Common myeloid progenitor, CD34-positive (primary cell): Measurements from ENCODE around the gene PROZ.

Source experiments
- CTCF ChIA-PET: fragments of 350-600 bp; sonication (Branson Sonifier 250); formaldehyde crosslinking; loops from one replicate; lab custom pipeline; 2021; ENCODE audit warnings: antibody characterized with exemption; lab: Charles Lee
- POLR2A ChIA-PET: fragments of 350-600 bp; sonication (Branson Sonifier 250); formaldehyde crosslinking; loops from one replicate; lab custom pipeline; 2021; ENCODE audit warnings: antibody characterized with exemption; lab: Charles Lee
- DNase-seq, 3 donors: peaks; one replicate each; pipeline versions ENCODE4 v3.0.0 to v3.0.0-alpha.2; 2013
- H3K27ac ChIP-seq, 2 experiments: 1 replicate in 1 of 2; 2 replicates in 1 of 2; pipeline ENCODE4 v1.7.0; 2013; ENCODE audit warnings: inconsistent platforms in 2 of 2, low read length in 2 of 2, mild to moderate bottlenecking in 2 of 2, low read depth in 1 of 2, moderate library complexity in 1 of 2; ENCODE audit not compliant: severe bottlenecking in 2 of 2, insufficient read depth in 1 of 2, poor library complexity in 1 of 2
- H3K27me3 ChIP-seq, 5 experiments: replicated peaks in 2 of 5; 1 replicate in 3 of 5; 2 replicates in 2 of 5; pipeline versions ENCODE4 v1.6.1 to v1.7.0; 2013; ENCODE audit warnings: low read length in 4 of 5, mild to moderate bottlenecking in 2 of 5, moderate library complexity in 2 of 5, inconsistent platforms in 1 of 5; ENCODE audit not compliant: insufficient read depth in 5 of 5, control insufficient read depth in 4 of 5
- H3K36me3 ChIP-seq, 4 experiments: 1 replicate in 2 of 4; 2 replicates in 2 of 4; pipeline versions ENCODE4 v1.6.1 to v1.7.0; 2013; ENCODE audit warnings: low read length in 3 of 4, control low read depth in 1 of 4, mild to moderate bottlenecking in 1 of 4; ENCODE audit not compliant: control insufficient read depth in 4 of 4, insufficient read depth in 4 of 4
- H3K4me1 ChIP-seq, 4 experiments: 1 replicate in 3 of 4; 2 replicates in 1 of 4; pipeline versions ENCODE4 v1.6.1 to v1.7.1; 2013; ENCODE audit warnings: low read length in 3 of 4, mild to moderate bottlenecking in 3 of 4, control low read depth in 1 of 4, inconsistent platforms in 1 of 4, moderate library complexity in 1 of 4; ENCODE audit not compliant: control insufficient read depth in 4 of 4, insufficient read depth in 4 of 4; ENCODE audit errors: control extremely low read depth in 1 of 4
- H3K4me3 ChIP-seq, 7 experiments: 1 replicate in 4 of 7; 2 replicates in 3 of 7; pipeline versions ENCODE4 v1.5.1 to v1.7.0; 2013; ENCODE audit warnings: mild to moderate bottlenecking in 7 of 7, low read length in 6 of 7, moderate library complexity in 6 of 7, inconsistent platforms in 2 of 7, low read depth in 2 of 7, control low read depth in 1 of 7; ENCODE audit not compliant: insufficient read depth in 4 of 7, control insufficient read depth in 1 of 7; ENCODE audit errors: extremely low read depth in 1 of 7
- H3K9me3 ChIP-seq, 5 experiments: 1 replicate in 4 of 5; 2 replicates in 1 of 5; pipeline versions ENCODE4 v1.6.1 to v1.7.1; 2013; ENCODE audit warnings: low read length in 4 of 5, mild to moderate bottlenecking in 2 of 5, inconsistent platforms in 1 of 5, low read depth in 1 of 5, moderate library complexity in 1 of 5; ENCODE audit not compliant: control insufficient read depth in 4 of 5, insufficient read depth in 2 of 5; ENCODE audit errors: control extremely low read depth in 1 of 5
- WGBS: methylation state at CpG from one replicate; pipeline ENCODE4 v1.1.5; 2013; ENCODE audit not compliant: insufficient coverage; 5-methylcytosine and 5-hydroxymethylcytosine counted together

Gene PROZ

DNA sequence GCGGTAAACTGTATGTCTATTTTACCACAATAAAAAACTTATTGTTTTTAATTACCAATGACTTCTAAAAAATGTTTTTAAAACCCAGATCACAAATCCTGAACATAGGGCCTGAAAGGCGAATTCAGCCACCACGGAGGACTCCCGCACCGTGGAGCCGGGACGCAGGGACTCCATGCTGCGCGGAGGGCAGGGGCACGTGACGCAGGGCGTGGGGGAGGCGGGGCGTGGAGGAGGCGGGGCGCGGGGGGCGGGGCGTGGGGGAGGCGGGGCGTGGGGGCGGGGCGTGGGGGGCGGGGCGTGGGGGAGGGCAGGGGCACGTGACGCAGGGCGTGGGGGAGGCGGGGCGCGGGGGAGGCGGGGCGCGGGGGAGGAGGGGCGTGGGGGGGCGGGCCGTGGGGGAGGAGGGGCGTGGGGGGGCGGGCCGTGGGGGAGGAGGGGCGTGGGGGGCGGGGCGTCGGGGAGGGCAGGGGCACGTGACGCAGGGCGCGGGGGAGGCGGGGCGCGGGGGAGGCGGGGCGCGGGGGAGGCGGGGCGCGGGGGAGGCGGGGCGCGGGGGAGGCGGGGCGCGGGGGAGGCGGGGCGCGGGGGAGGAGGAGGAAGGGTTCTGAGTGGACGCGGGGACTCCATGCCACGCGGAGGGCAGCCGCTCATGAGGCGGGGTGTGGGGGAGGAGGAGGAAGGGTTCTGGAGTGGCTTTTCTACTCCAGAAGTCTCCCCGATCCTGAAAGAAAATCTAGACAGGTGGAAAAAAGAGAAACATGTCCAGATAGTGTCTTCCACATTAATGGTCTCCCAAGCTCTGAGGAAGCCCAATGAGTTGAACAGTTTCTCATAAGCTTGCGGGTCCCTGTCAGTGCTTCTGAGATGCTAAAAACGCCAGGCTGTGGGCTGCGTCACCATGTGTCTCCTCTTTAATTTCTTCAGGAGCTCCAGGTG lies 4.4 kb upstream of the PROZ start:
- Histone ChIP-seq H3K27ac (no peak overlapping the region), H3K27me3 (peaks cover 0 to 27% (median 0%) of the 10 kb centered on the region in 5 experiments), H3K36me3 (no peaks in the 10 kb centered on the region), H3K4me1 (peaks cover 3 to 32% (median 29%) of the 10 kb centered on the region in 4 experiments), H3K4me3 (peak overlapping the region; percentile 27 to 75 (median 64)), H3K9me3 (peaks cover 0 to 4% (median 2%) of the 10 kb centered on the region in 5 experiments)
- 15% methylated on average over 10 of the region's 76 CpGs for WGBS
- ChIA-PET POLR2A (no interaction called here), CTCF (interaction anchor here (1.4 kb wide), 1 partner anchor 211 kb away, joined by 4 read pairs; no protein-coding TSS in a partner anchor)
- DNase-seq: peak; percentile 63 to 76 (median 73)

GRCh38 chr13:113155201-113155600 lies 3.2 kb upstream of the PROZ start:
- peaks cover 3 to 32% (median 29%) of the 10 kb centered on the region in 4 experiments for H3K4me1 ChIP-seq
- H3K9me3 ChIP-seq: peaks cover 0 to 4% (median 2%) of the 10 kb centered on the region in 5 experiments
- H3K36me3 ChIP-seq: no peaks in the 10 kb centered on the region
- DNase-seq: peak in 2 of 3 donors; percentile 35 to 37
- H3K27ac ChIP-seq: no peak overlapping the region
- ChIA-PET POLR2A (no interaction called here), CTCF (interaction anchor here (1.3 to 1.4 kb wide), 2 partner anchors 14 to 212 kb away, joined by 3 to 4 read pairs; no protein-coding TSS in a partner anchor)
- H3K4me3 ChIP-seq: no peak overlapping the region
- peaks cover 0 to 26% (median 0%) of the 10 kb centered on the region in 5 experiments for H3K27me3 ChIP-seq
- 100% methylated on average over 2 of the region's 3 CpGs for WGBS

DNA sequence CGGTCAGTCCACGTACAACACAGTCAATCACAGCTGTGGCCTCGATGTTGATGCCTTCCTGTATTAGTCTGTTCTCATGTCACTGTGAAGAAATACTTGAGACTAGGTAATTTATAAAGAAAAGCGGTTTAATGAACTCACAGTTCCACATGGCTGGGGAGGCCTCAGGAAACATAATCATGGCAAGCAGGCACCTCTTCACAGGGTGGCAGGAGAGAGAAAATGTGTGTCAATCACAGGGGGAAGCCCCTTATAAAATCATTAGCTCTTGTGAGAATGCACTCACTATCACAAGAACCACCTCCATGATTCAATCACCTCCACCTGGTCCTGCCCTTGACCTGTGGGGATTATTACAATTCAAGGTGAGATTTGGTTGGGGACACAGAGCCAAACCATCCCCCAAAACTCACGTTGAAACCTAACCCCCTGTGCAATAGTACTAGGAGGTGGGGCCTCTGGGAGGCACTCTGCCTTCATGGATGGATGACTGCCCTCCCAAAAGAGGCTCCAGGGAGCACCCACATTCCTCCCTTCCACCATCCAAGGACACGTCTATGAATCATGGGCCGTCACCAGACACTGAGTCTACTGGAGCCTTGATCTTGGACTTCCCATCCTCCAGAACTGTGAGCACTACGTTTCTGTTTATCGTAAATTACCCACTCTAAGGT lies 2.3 kb upstream of the PROZ start:
- WGBS: 98% methylated on average over 6 of the region's 9 CpGs
- Histone ChIP-seq H3K27me3 (peaks cover 0 to 25% (median 0%) of the 10 kb centered on the region in 5 experiments), H3K9me3 (peaks cover 0 to 4% (median 2%) of the 10 kb centered on the region in 5 experiments), H3K27ac (no peak overlapping the region), H3K4me1 (peaks cover 3 to 32% (median 29%) of the 10 kb centered on the region in 4 experiments), H3K36me3 (no peaks in the 10 kb centered on the region), H3K4me3 (no peak overlapping the region)
- DNase-seq: no peak
- CTCF ChIA-PET: interaction anchor here (0.9 to 1.3 kb wide), 2 partner anchors 13 to 22 kb away, joined by 3 read pairs; no protein-coding TSS in a partner anchor
- POLR2A ChIA-PET: no interaction called here

DNA sequence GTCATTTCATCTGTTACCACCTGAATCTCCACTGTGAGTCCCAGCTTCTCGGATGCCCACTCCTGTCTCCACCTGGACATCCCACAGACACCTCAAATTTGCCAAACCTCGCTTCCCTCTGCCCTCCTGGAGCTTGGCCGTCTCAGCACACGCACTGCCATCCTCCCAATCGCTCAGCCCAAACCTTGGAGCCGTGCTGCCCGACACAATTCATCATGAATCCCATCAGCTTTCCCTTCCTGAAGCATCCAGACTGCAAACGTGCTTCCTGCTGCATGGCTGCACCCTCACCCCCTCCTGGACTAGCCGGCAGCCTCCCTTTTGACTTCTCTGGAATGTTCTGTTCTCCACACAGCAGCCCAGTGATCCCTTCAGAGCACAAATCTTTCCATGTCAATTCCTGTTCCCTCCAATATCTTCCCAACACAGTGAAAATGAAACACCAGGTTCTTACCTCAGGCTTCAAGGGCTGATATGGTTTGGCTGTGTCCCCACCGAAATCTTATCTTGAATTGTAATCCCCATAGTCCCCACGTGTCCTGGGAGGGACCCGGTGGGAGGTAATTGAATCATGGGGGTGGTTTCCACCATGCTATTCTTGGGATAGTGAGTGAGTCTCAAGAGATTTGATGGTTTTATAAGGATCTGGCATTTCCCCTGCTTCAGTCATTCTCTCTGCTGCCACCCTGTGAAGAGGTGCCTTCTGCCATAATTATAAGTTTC lies 1.1 kb upstream of the PROZ start:
- Histone ChIP-seq H3K36me3 (no peaks in the 10 kb centered on the region), H3K27ac (no peak overlapping the region), H3K9me3 (peaks cover 0 to 4% (median 2%) of the 10 kb centered on the region in 5 experiments), H3K4me1 (peaks cover 3 to 29% (median 27%) of the 10 kb centered on the region in 4 experiments), H3K27me3 (peaks cover 0 to 20% (median 0%) of the 10 kb centered on the region in 5 experiments), H3K4me3 (no peak overlapping the region)
- CTCF ChIA-PET: interaction anchor here (0.9 to 1.0 kb wide), 2 partner anchors 21 to 28 kb away, joined by 3 to 4 read pairs; no protein-coding TSS in a partner anchor
- POLR2A ChIA-PET: no interaction called here
- no peak for DNase-seq
- WGBS: 92% methylated on average over 11 of the region's 12 CpGs

DNA sequence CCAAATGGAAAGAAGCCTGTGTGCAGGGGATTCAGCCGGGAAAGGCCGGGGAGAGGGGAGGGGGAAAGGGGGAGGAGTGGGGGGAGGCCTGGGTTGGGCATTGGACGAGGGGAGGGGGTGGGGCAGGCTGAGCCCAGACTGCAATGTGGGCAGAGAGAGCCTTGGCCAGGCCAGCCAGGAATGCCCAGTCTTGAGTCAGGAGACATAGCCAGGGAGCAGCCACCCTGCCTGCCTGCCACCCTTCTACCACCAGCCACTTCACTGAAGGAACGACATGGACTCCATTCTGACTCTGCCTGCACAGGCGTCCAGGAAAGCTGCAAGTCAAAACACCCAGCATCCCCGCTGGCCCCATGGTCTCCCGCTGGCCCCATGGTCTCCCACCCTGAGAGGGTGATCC lies 498 bp downstream of the PROZ start:
- DNase-seq: no peak
- Histone ChIP-seq H3K9me3 (peaks cover 0 to 4% (median 2%) of the 10 kb centered on the region in 5 experiments), H3K4me1 (peaks cover 0 to 15% (median 13%) of the 10 kb centered on the region in 4 experiments), H3K4me3 (no peak overlapping the region), H3K27ac (no peak overlapping the region), H3K36me3 (no peaks in the 10 kb centered on the region), H3K27me3 (peaks cover 0 to 14% (median 4%) of the 10 kb centered on the region in 5 experiments)
- CTCF ChIA-PET: no interaction called here
- 89% methylated on average over 4 of the region's 7 CpGs for WGBS
- POLR2A ChIA-PET: no interaction called here

DNA sequence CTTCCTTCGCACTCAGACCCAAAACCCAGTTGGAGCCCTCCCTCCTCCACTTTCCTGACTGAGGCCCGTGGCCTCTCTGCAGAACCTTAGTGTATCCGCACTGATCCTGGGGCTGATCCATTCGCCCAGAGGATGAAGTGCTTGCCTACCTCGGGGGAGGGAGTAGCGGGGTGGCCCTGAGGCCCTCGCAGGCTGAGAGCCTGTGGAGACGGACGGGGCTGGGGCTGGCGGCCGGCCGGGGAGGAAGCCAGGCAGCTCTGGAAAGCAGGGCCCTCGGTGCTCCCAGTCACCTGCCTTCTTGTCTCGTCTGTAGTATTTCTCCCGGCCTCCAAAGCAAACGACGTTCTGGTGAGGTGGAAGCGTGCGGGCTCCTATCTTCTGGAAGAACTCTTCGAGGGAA lies 1.3 kb downstream of the PROZ start:
- Histone ChIP-seq H3K9me3 (peaks cover 0 to 4% (median 2%) of the 10 kb centered on the region in 5 experiments), H3K4me3 (no peak overlapping the region), H3K27me3 (peaks cover 0 to 14% (median 4%) of the 10 kb centered on the region in 5 experiments), H3K36me3 (no peaks in the 10 kb centered on the region), H3K27ac (no peak overlapping the region), H3K4me1 (peaks cover 0 to 17% (median 10%) of the 10 kb centered on the region in 4 experiments)
- ChIA-PET POLR2A (no interaction called here), CTCF (no interaction called here)
- DNase-seq: no peak
- 94% methylated on average over 15 of the region's 20 CpGs for WGBS
